ENCODE data around the gene MRAP2.
A peak's percentile ranks its signal among the peaks of the same experiment; 100 is the strongest.
"Not testable (repeated sequence)": the region's sequence is repeated elsewhere in the genome, so short reads cannot be mapped to it uniquely, and the experiment has no call there.

Gene MRAP2

GRCh38 chr6:84081222-84081621 lies 47.6 kb downstream of the MRAP2 start:
- Histone ChIP-seq H4K91ac (ENCODE audit: low read depth, low read length) (no peak overlapping the region), H3K9me3 (ENCODE audit: insufficient read depth, low read depth, low read length) (no peaks in the 10 kb centered on the region), H4K12ac (ENCODE audit: low read depth, low read length) (no peak overlapping the region), H3K4me1 (ENCODE audit: control insufficient read depth in 1 of 2, insufficient read depth in 2 of 2, low read length in 2 of 2) (no peaks in the 10 kb centered on the region), H3K4ac (ENCODE audit: low read depth, low read length) (no peak overlapping the region), H3K18ac (ENCODE audit: low read length) (no peak overlapping the region), H2BK5ac (ENCODE audit: low read depth, low read length, poor library complexity) (no peak overlapping the region), H3K27me3 (ENCODE audit: insufficient read depth, low read length) (no peaks in the 10 kb centered on the region), H2AFZ (ENCODE audit: insufficient read depth, low read length, poor library complexity) (no peak overlapping the region), H3K27ac (ENCODE audit: low read depth, low read length) (no peak overlapping the region), H4K8ac (ENCODE audit: low read depth, low read length) (no peak overlapping the region), H2BK12ac (ENCODE audit: low read length) (no peak overlapping the region), H3K4me3 (ENCODE audit: low read depth, low read length) (no peak overlapping the region), H3K36me3 (ENCODE audit: control insufficient read depth in 1 of 2, insufficient read depth in 2 of 2, low read length in 2 of 2) (no peaks in the 10 kb centered on the region), H3K9ac (ENCODE audit: low read length) (no peak overlapping the region), H3K23ac (ENCODE audit: low read length) (no peak overlapping the region), H3K79me1 (ENCODE audit: low read length) (peaks cover 2% of the 10 kb centered on the region), H2BK120ac (ENCODE audit: insufficient read depth, low read length, poor library complexity) (no peak overlapping the region), H3K79me2 (ENCODE audit: control insufficient read depth, insufficient read depth, low read length, poor library complexity) (no peaks in the 10 kb centered on the region), H2AK5ac (ENCODE audit: low read length) (no peak overlapping the region), H3K4me2 (ENCODE audit: low read length) (no peak overlapping the region), H3K14ac (ENCODE audit: low read length) (no peak overlapping the region)
- WGBS (ENCODE audit: extremely low coverage, insufficient coverage, insufficient read length): no CpG with 5 or more reads among the region's 2 CpGs
- DNase-seq: no peak

- Histone ChIP-seq H2BK12ac (ENCODE audit: low read length) (no peak overlapping the region), H2AFZ (ENCODE audit: insufficient read depth, low read length, poor library complexity) (no peak overlapping the region), H3K79me2 (ENCODE audit: control insufficient read depth, insufficient read depth, low read length, poor library complexity) (no peaks in the 10 kb centered on the region), H3K18ac (ENCODE audit: low read length) (no peak overlapping the region), H3K27ac (ENCODE audit: low read depth, low read length) (no peak overlapping the region), H3K79me1 (ENCODE audit: low read length) (peaks cover 2% of the 10 kb centered on the region), H2BK120ac (ENCODE audit: insufficient read depth, low read length, poor library complexity) (peak overlapping the region; percentile 80), H4K91ac (ENCODE audit: low read depth, low read length) (no peak overlapping the region), H3K4me2 (ENCODE audit: low read length) (no peak overlapping the region), H3K4me1 (ENCODE audit: control insufficient read depth in 1 of 2, insufficient read depth in 2 of 2, low read length in 2 of 2) (no peaks in the 10 kb centered on the region), H4K8ac (ENCODE audit: low read depth, low read length) (no peak overlapping the region), H3K4me3 (ENCODE audit: low read depth, low read length) (no peak overlapping the region), H3K4ac (ENCODE audit: low read depth, low read length) (no peak overlapping the region), H3K9ac (ENCODE audit: low read length) (no peak overlapping the region), H3K14ac (ENCODE audit: low read length) (peak overlapping the region; percentile 70), H3K9me3 (ENCODE audit: insufficient read depth, low read depth, low read length) (no peaks in the 10 kb centered on the region), H3K23ac (ENCODE audit: low read length) (no peak overlapping the region), H2AK5ac (ENCODE audit: low read length) (no peak overlapping the region), H3K27me3 (ENCODE audit: insufficient read depth, low read length) (no peaks in the 10 kb centered on the region), H2BK5ac (ENCODE audit: low read depth, low read length, poor library complexity) (no peak overlapping the region), H4K12ac (ENCODE audit: low read depth, low read length) (no peak overlapping the region), H3K36me3 (ENCODE audit: control insufficient read depth in 1 of 2, insufficient read depth in 2 of 2, low read length in 2 of 2) (no peaks in the 10 kb centered on the region)
- DNase-seq: no peak
- no CpG with 5 or more reads among the region's 11 CpGs for WGBS (ENCODE audit: extremely low coverage, insufficient coverage, insufficient read length)
Measured at GRCh38 chr6:84082689-84083265, 49.2 kb downstream of the MRAP2 start.

DNA sequence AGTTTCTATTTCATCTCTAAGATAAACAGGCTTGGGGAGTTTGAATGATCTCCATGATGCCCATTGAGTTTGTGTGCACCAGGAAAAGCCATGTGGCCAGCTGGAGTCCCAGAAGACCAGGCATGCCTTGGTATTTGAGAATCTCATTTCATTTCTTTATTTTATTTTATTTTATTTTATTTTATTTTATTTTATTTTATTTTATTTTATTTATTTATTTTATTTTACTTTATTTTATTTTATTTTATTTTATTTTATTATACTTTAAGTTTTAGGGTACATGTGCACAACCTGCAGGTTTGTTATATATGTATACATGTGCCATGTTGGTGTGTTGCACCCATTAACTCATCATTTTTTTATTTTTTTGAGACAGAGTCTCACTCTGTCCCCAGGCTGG lies 51.1 kb downstream of the MRAP2 start:
- not testable (repeated sequence) for H3K9ac ChIP-seq (ENCODE audit: low read length); H4K12ac ChIP-seq (ENCODE audit: low read depth, low read length); DNase-seq; H3K4me3 ChIP-seq (ENCODE audit: low read depth, low read length); H3K27me3 ChIP-seq (ENCODE audit: insufficient read depth, low read length); H3K18ac ChIP-seq (ENCODE audit: low read length); H3K79me1 ChIP-seq (ENCODE audit: low read length); H2BK120ac ChIP-seq (ENCODE audit: insufficient read depth, low read length, poor library complexity); H4K91ac ChIP-seq (ENCODE audit: low read depth, low read length); H2BK12ac ChIP-seq (ENCODE audit: low read length); H3K79me2 ChIP-seq (ENCODE audit: control insufficient read depth, insufficient read depth, low read length, poor library complexity); H3K4ac ChIP-seq (ENCODE audit: low read depth, low read length); H3K36me3 ChIP-seq (ENCODE audit: control insufficient read depth in 1 of 2, insufficient read depth in 2 of 2, low read length in 2 of 2); H2BK5ac ChIP-seq (ENCODE audit: low read depth, low read length, poor library complexity); H3K9me3 ChIP-seq (ENCODE audit: insufficient read depth, low read depth, low read length); H4K8ac ChIP-seq (ENCODE audit: low read depth, low read length); H3K27ac ChIP-seq (ENCODE audit: low read depth, low read length); H3K14ac ChIP-seq (ENCODE audit: low read length); H3K4me1 ChIP-seq (ENCODE audit: control insufficient read depth in 1 of 2, insufficient read depth in 2 of 2, low read length in 2 of 2); H2AFZ ChIP-seq (ENCODE audit: insufficient read depth, low read length, poor library complexity); H3K23ac ChIP-seq (ENCODE audit: low read length); H2AK5ac ChIP-seq (ENCODE audit: low read length); H3K4me2 ChIP-seq (ENCODE audit: low read length)

GRCh38 chr6:84086056-84086455 lies 52.5 kb downstream of the MRAP2 start:
- Histone ChIP-seq H3K79me2 (ENCODE audit: control insufficient read depth, insufficient read depth, low read length, poor library complexity) (no peaks in the 10 kb centered on the region), H4K91ac (ENCODE audit: low read depth, low read length) (no peak overlapping the region), H3K23ac (ENCODE audit: low read length) (no peak overlapping the region), H3K4ac (ENCODE audit: low read depth, low read length) (no peak overlapping the region), H3K18ac (ENCODE audit: low read length) (no peak overlapping the region), H3K14ac (ENCODE audit: low read length) (no peak overlapping the region), H3K9me3 (ENCODE audit: insufficient read depth, low read depth, low read length) (no peaks in the 10 kb centered on the region), H2AK5ac (ENCODE audit: low read length) (no peak overlapping the region), H3K4me3 (ENCODE audit: low read depth, low read length) (no peak overlapping the region), H2BK5ac (ENCODE audit: low read depth, low read length, poor library complexity) (no peak overlapping the region), H2AFZ (ENCODE audit: insufficient read depth, low read length, poor library complexity) (no peak overlapping the region), H2BK120ac (ENCODE audit: insufficient read depth, low read length, poor library complexity) (no peak overlapping the region), H3K4me1 (ENCODE audit: control insufficient read depth in 1 of 2, insufficient read depth in 2 of 2, low read length in 2 of 2) (no peaks in the 10 kb centered on the region), H3K9ac (ENCODE audit: low read length) (no peak overlapping the region), H2BK12ac (ENCODE audit: low read length) (no peak overlapping the region), H4K12ac (ENCODE audit: low read depth, low read length) (no peak overlapping the region), H4K8ac (ENCODE audit: low read depth, low read length) (no peak overlapping the region), H3K4me2 (ENCODE audit: low read length) (no peak overlapping the region), H3K27me3 (ENCODE audit: insufficient read depth, low read length) (no peaks in the 10 kb centered on the region), H3K79me1 (ENCODE audit: low read length) (peaks cover 2% of the 10 kb centered on the region), H3K36me3 (ENCODE audit: control insufficient read depth in 1 of 2, insufficient read depth in 2 of 2, low read length in 2 of 2) (no peaks in the 10 kb centered on the region), H3K27ac (ENCODE audit: low read depth, low read length) (no peak overlapping the region)
- WGBS (ENCODE audit: extremely low coverage, insufficient coverage, insufficient read length): no CpG with 5 or more reads among the region's 1 CpG
- DNase-seq: no peak
